HFF-Myc (cell line): ENCODE measurements around the gene IL36A.

Experiments
- DNase-seq: peaks from one replicate; pipeline ENCODE4 v3.0.0-alpha.2; 2011; ENCODE audit warnings: low read depth; ENCODE audit errors: extremely low read depth
- H3K4me3 ChIP-seq: replicated peaks from 2 replicates; pipeline ENCODE4 v1.5.1; 2011; ENCODE audit warnings: low read depth, mild to moderate bottlenecking, control low read depth, low read length
- TF ChIP-seq, protein P1 (sequence below): IDR thresholded peaks from 2 replicates; pipeline ENCODE4 v1.5.1; 2012; ENCODE audit warnings: mild to moderate bottlenecking, low read depth, low read length, control low read depth; ENCODE audit errors: missing control alignments

The IL36A gene

DNA sequence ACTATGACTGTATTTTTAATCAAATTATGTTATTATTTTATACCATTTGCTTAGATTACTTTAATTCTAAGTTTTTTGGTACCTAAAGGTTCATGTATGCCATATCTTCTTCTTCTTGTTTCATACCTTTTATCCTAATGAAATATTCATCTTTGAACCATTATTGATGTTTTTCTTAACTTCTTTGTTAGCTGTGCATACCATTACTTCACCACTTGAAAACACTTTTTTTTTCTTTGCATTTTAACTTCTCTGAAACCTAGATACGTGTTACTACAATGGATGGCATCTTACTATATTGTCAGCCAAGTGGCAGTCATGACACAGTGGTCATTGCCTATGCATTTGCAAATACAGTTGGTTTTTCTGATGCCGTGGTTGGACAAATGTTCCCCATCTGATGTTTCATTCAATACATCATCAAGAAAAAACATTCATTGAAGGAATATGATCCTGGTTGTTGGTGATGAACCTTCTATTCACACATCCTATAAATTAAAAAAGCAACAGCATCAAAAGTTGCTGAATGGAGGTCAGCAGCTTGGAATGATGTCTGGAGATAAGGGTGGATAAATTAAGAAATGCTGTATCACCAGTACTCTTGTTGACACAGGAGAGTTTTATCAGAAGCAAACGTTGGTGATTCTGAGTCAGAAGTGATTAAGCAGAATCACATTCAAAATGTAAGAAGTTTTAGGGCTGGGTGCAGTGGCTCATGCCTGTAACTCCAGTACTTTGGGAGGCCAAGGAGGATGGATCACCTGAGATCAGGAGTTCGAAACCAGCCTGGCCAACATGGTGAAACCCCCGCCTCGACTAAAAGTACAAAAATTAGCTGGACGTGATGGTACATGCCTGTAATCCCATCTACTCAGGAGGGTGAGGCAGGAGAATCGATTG, 7.4 kb downstream of the IL36A start:
- DNase-seq, result no peak
- H3K4me3 ChIP-seq, result no peak overlapping the region
- TF ChIP-seq, protein P1, sequence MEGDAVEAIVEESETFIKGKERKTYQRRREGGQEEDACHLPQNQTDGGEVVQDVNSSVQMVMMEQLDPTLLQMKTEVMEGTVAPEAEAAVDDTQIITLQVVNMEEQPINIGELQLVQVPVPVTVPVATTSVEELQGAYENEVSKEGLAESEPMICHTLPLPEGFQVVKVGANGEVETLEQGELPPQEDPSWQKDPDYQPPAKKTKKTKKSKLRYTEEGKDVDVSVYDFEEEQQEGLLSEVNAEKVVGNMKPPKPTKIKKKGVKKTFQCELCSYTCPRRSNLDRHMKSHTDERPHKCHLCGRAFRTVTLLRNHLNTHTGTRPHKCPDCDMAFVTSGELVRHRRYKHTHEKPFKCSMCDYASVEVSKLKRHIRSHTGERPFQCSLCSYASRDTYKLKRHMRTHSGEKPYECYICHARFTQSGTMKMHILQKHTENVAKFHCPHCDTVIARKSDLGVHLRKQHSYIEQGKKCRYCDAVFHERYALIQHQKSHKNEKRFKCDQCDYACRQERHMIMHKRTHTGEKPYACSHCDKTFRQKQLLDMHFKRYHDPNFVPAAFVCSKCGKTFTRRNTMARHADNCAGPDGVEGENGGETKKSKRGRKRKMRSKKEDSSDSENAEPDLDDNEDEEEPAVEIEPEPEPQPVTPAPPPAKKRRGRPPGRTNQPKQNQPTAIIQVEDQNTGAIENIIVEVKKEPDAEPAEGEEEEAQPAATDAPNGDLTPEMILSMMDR, result no peak

DNA sequence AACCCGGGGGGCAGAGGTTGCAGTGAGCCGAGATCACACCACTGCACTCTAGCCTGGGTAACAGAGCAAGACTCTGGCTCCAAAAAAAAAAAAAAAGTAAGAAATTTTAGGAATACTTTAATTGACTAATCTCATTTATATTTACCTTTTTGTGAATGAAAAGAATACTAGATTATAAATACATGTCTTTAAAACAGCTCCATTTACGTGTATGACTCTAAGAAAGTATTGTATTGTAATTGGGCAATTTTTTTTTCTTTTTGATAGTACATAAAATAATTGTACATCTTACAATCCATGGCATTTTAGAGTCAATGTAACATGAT, 8.0 kb downstream of the IL36A start:
- DNase-seq, result no peak
- no peak overlapping the region for H3K4me3 ChIP-seq
- TF ChIP-seq, protein P1, result no peak

DNA sequence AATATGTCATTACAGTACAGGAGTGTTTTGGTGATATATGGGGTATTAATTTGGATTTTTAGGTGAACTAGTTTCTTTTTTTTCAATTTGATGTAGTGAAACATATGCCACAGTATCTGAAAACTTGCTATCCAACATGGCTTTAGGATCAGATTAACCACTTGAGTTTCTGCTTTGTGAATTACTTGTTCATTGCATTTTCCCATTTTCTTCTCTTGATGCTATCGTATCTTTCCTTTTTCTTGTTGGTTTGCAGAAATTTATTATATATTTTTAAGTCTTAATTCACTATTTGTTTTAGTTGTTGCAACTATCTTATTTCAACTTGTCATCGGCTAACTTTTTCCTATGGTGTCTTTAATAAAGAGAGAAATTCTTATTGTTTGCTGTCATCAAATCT, 8.8 kb downstream of the IL36A start:
- TF ChIP-seq, protein P1, result no peak
- DNase-seq, result no peak

GRCh38 chr2:113015042-113015441, 9.8 kb downstream of the IL36A start:
- DNase-seq, result no peak
- no peak overlapping the region for H3K4me3 ChIP-seq
- TF ChIP-seq, protein P1, result no peak

More for the DNA sequence above, 8.8 kb downstream of the IL36A start:
- no peak overlapping the region for H3K4me3 ChIP-seq

GRCh38 chr2:113015655-113016054, 10.4 kb downstream of the IL36A start:
- H3K4me3 ChIP-seq, result no peak overlapping the region
- DNase-seq, result no peak
- TF ChIP-seq, protein P1, result no peak

- TF ChIP-seq, protein P1, result no peak
- DNase-seq, result no peak
- no peak overlapping the region for H3K4me3 ChIP-seq
Measured at GRCh38 chr2:113018509-113018908, 13.2 kb downstream of the IL36A start.
